NCI-H2196 treated with DMSO at 0.1 percent for 48 hours (cell line): ENCODE measurements around the gene POM121C.
"Not testable (repeated sequence)": the region's sequence is repeated elsewhere in the genome, so short reads cannot be mapped to it uniquely, and the experiment has no call there.

ENCODE experiments used
- DNase-seq: peaks from one replicate; lab custom pipeline; 2025; ENCODE audit not compliant: unreplicated experiment; lab: John Stamatoyannopoulos, UW

The POM121C gene

DNA sequence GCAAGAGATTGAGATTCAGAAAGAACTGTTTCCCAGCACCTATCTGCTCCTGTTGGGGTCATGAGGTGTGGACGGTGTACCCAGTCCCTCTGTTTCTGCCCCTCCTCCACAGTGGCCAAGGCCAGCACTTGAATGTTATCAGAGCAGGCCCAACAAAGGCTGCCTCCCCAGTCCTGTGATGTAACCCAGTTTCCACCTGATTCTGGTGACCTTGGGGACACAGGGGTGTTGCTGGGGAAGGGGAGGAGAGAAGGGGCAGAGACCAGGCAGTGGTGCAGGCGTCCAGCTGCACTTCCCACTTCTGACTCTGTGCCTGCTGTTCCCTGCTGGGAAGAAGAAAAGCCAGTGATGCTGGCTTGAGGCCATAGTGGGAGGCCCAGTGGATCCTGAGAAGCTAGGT is 88.2 kb downstream of the POM121C start:
- DNase-seq: not testable (repeated sequence)

DNA sequence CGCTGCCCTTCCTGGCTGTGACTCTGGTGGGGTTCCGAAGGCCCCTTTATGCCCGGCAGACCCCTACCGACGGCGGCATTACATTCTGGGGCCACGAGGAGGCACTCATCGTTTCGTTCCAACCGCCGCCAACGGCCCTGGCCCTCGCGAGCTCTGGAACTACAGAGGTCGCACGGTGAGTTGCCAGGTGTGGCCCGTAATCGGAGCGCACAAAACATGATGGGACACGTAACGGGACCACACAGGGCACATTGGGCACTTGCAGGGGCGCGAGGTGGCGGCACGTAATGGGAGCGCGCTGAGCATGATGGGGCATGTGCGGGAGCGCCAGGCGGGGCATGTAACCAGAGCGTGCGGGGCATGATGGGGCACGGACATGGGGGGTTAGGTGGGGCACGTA is 90.8 kb downstream of the POM121C start, which contains the start of gene TRIM73:
TRIM73 (plus strand) TSS at position 301 of the 400 bp plus-strand sequence. CDS start 3,305 bp downstream, outside the sequence.
- not testable (repeated sequence) for DNase-seq

DNA sequence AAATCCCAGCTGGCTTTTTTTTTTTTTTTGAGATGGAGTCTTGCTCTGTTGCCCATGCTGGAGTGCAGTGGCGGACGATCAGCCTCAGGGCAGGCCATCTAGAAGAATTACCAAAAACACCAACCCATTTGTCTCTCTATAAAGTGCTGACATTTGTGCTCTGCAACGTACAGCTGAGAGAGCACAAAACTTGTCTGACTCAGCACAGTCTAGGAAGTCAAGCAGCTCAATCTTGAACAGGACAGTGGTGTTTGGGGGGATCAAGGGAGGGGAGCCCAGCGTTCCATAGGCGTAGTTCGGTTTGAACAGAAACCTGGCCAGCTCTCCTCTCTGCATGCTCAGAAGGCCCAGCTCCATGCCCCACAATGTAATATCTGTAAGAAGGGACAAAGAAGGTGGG is 92.9 kb downstream of the POM121C start:
- not testable (repeated sequence) for DNase-seq

DNA sequence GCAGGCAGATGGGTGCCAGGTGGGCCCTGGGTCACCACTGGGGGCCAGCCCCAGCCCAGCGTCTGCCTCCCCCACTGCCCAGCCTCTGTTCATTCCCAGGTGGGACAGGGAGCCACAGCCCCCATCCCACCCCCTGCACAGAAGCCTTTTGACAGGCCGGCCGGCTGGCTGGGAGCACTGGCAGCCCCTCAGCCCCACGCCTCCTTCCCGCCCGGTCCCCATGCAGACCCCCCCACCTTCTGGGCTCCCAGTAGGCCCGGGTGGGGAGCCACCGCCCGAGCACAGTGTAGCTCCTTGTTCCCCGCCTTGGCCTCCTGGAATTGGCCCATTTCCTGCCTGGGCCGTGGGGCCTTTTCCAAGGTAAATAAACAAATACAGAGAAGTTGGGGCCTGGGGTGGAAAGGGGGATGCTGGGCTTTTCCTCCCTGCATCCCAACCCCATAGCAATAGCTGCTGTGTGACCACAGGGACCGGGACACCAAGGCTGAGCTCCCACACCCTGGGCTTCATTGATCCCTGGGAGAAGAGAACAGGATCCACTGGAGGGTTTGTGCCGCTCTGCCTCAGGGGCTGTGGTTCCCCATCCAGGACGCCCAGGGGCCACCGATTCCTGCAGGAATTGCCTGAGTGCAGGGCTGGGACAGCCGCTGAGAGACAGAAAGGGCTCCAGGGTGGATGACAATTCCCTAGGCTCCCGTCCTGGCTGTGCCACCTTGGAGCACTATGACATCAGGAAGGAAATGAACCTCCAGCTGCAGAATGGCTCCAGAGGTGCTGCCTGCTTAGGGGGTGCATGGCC is 111.4 kb downstream of the POM121C start:
- DNase-seq: not testable (repeated sequence)

DNA sequence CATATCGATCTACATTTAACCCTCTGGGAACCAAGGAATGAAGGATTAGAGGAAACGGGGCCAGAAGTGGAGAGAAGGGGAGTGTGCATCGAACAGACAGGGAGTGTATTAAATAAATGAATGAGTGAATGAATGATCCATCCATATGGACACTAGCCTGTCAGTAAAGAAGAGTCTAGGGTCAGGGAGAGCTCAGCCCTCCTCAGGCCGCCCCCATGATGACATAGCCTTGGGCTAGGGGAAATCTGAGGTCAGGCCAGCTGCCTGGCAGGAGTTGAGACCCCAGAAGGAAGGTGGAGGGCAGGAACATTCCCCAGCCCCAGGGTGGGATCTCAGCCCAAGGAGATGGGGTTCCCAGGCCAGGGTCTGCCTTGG is 112.0 kb downstream of the POM121C start:
- DNase-seq: not testable (repeated sequence)

DNA sequence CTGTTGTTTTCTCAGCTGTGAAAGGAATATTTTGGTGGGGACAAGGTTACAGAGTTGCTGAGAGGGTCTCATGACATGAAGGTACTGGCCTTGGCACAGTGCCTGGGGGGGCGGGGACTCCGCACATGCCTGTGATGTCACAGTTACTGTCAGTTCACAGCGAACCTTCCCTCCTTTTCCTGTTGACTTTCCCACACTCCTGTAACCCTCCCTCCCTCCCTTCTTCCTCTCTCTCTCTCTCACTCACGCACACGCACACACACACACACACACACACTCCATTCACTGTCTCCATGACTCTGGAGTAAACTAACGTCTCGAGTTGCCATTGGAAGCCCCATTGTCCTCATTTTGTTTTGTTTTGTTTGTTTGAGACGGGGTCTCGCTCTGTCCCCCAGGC is 118.8 kb downstream of the POM121C start:
- not testable (repeated sequence) for DNase-seq
